Liver (tissue), 9 donors: ENCODE data around the gene CAV2. TPM values are rescaled to one million over a fixed set of nuclear protein-coding genes. Genes with fewer than 3 reads are reported as not detected.

Source experiments
- DNase-seq: peaks from one replicate; pipeline ENCODE4 v3.0.0-alpha.2; 2017; ENCODE audit warnings: low spot score
- H3K27ac ChIP-seq, 2 donors: one replicate each; pipeline ENCODE4 v1.7.0; 2013; ENCODE audit warnings: inconsistent platforms in 2 of 2, low read length in 2 of 2, control low read depth in 1 of 2, low read depth in 1 of 2, mild to moderate bottlenecking in 1 of 2
- H3K27me3 ChIP-seq, 4 donors: one replicate each; pipeline versions ENCODE4 v1.6.1 to v1.7.0; 2013; ENCODE audit warnings: low read length in 3 of 4, inconsistent platforms in 1 of 4, mild to moderate bottlenecking in 1 of 4, moderate library complexity in 1 of 4; ENCODE audit not compliant: control insufficient read depth in 4 of 4, insufficient read depth in 4 of 4
- H3K36me3 ChIP-seq, 4 donors: one replicate each; pipeline versions ENCODE4 v1.6.1 to v1.7.0; 2013; ENCODE audit warnings: low read length in 3 of 4, mild to moderate bottlenecking in 3 of 4, low read depth in 1 of 4, moderate library complexity in 1 of 4; ENCODE audit not compliant: control insufficient read depth in 4 of 4, insufficient read depth in 3 of 4
- H3K4me1 ChIP-seq, 4 donors: one replicate each; pipeline versions ENCODE4 v1.6.1 to v1.7.0; 2013; ENCODE audit warnings: low read length in 3 of 4, mild to moderate bottlenecking in 3 of 4, moderate library complexity in 1 of 4; ENCODE audit not compliant: control insufficient read depth in 4 of 4, insufficient read depth in 4 of 4
- H3K4me3 ChIP-seq, 3 donors: one replicate each; pipeline versions ENCODE4 v1.6.1 to v1.7.0; 2013; ENCODE audit warnings: low read length in 3 of 3, control low read depth in 1 of 3, low read depth in 1 of 3, mild to moderate bottlenecking in 1 of 3
- H3K9ac ChIP-seq, 2 donors: one replicate each; pipeline ENCODE4 v1.7.0; 2013; ENCODE audit warnings: low read length in 2 of 2, mild to moderate bottlenecking in 2 of 2, moderate library complexity in 2 of 2, control low read depth in 1 of 2, low read depth in 1 of 2
- H3K9me3 ChIP-seq, 4 donors: one replicate each; pipeline versions ENCODE4 v1.6.1 to v1.7.0; 2013; ENCODE audit warnings: low read length in 3 of 4; ENCODE audit not compliant: control insufficient read depth in 4 of 4
- ATF3 ChIP-seq: IDR thresholded peaks from 2 replicates; pipeline ENCODE4 v1.6.1; 2016; ENCODE audit warnings: antibody characterized with exemption
- CTCF ChIP-seq: fragments of 150-350 bp; IDR thresholded peaks from 2 replicates; pipeline ENCODE4 v1.5.1; 2017; ENCODE audit warnings: improper control_type of control experiment, low read depth, low read length; ENCODE audit not compliant: missing input control
- EGR1 ChIP-seq, 2 donors: IDR thresholded peaks; 2 replicates each; pipeline ENCODE4 v1.6.1; 2016 to 2018; ENCODE audit warnings: antibody characterized with exemption in 2 of 2, low read depth in 2 of 2
- FOXA1 ChIP-seq: IDR thresholded peaks from 2 replicates; pipeline ENCODE4 v1.6.1; 2016; ENCODE audit warnings: antibody characterized with exemption
- FOXA2 ChIP-seq: IDR thresholded peaks from 2 replicates; pipeline ENCODE4 v1.6.1; 2016; ENCODE audit warnings: antibody characterized with exemption
- GABPA ChIP-seq, 2 donors: IDR thresholded peaks in 1 of 2; conservative IDR thresholded peaks in 1 of 2; 2 replicates each; pipeline ENCODE4 v1.6.1; 2016; ENCODE audit warnings: antibody characterized with exemption in 2 of 2, mild to moderate bottlenecking in 1 of 2, moderate library complexity in 1 of 2
- HNF4A ChIP-seq, 2 donors: conservative IDR thresholded peaks; 2 replicates each; pipeline ENCODE4 v1.6.1; 2016; ENCODE audit warnings: antibody characterized with exemption in 2 of 2, mild to moderate bottlenecking in 2 of 2
- HNF4G ChIP-seq: IDR thresholded peaks from 2 replicates; pipeline ENCODE4 v1.6.1; 2016; ENCODE audit warnings: antibody characterized with exemption
- JUND ChIP-seq, 2 donors: IDR thresholded peaks; 2 replicates each; pipeline ENCODE4 v1.6.1; 2016; ENCODE audit warnings: antibody characterized with exemption in 2 of 2
- MAX ChIP-seq: IDR thresholded peaks from 2 replicates; pipeline ENCODE4 v1.6.1; 2016; ENCODE audit warnings: antibody characterized with exemption
- NR2F2 ChIP-seq: IDR thresholded peaks from 2 replicates; pipeline ENCODE4 v1.6.1; 2016; ENCODE audit warnings: antibody characterized with exemption
- RAD21 ChIP-seq, 2 donors: IDR thresholded peaks; 2 replicates each; pipeline ENCODE4 v1.6.1; 2016; ENCODE audit warnings: antibody characterized with exemption in 2 of 2, mild to moderate bottlenecking in 2 of 2
- REST ChIP-seq: IDR thresholded peaks from 2 replicates; pipeline ENCODE4 v1.6.1; 2016; ENCODE audit warnings: antibody characterized with exemption, mild to moderate bottlenecking
- RXRA ChIP-seq, 2 donors: IDR thresholded peaks; 2 replicates each; pipeline ENCODE4 v1.6.1; 2017 to 2018; ENCODE audit warnings: antibody characterized with exemption in 2 of 2, mild to moderate bottlenecking in 1 of 2
- SP1 ChIP-seq: IDR thresholded peaks from 2 replicates; pipeline ENCODE4 v1.6.1; 2018; ENCODE audit warnings: antibody characterized with exemption, mild to moderate bottlenecking
- YY1 ChIP-seq: IDR thresholded peaks from 2 replicates; pipeline ENCODE4 v1.6.1; 2016; ENCODE audit warnings: antibody characterized with exemption, mild to moderate bottlenecking
- ZBTB33 ChIP-seq: IDR thresholded peaks from 2 replicates; pipeline ENCODE4 v1.6.1; 2016; ENCODE audit warnings: antibody characterized with exemption
- WGBS: extraction: QIAGEN DNeasy Blood & Tissue Kit; methylation state at CpG from one replicate; pipeline ENCODE4 v1.1.7; 2013; 5-methylcytosine and 5-hydroxymethylcytosine counted together
- polyA plus RNA-seq, 2 donors: library from polyadenylated mRNA; stranded (reverse) in 1 of 2; unstranded in 1 of 2; fragments of 200-250 nt in 1 of 2; fragments of >200 nt in 1 of 2; fragmentation: Nextera tagmentation in 1 of 2; extraction: Ambion mirVana in 1 of 2; gene quantifications; one replicate each; pipeline versions ENCODE4 v1.2.1 to v1.2.3, GENCODE V29; 2013 to 2015
- total RNA-seq, 2 donors: library from RNA; depleted of rRNA; stranded (reverse); fragments of >200 nt; gene quantifications; one replicate each; pipeline ENCODE4 v1.2.3, GENCODE V29; 2014
- donor health status: healthy.
- donor health status: healthy.
- donor health status: healthy.
- donor health status: healthy.
- donor health status: healthy.

Gene CAV2
- total and polyA plus RNA-seq, 4 donors: 6.8 to 29.7 (median 19.9) TPM

GRCh38 chr7:116527521-116527920 lies 28.0 kb downstream of the CAV2 start:
- Histone ChIP-seq H3K4me1 (peaks cover 0 to 23% (median 18%) of the 10 kb centered on the region in 4 donors), H3K9me3 (no peaks in the 10 kb centered on the region), H3K36me3 (no peaks in the 10 kb centered on the region), H3K27me3 (no peaks in the 10 kb centered on the region), H3K27ac (peak overlapping the region; percentile 7 to 19), H3K4me3 (no peak overlapping the region), H3K9ac (no peak overlapping the region)
- no peak for TF ChIP-seq RXRA (IDR thresholded peaks at IDR 0.05)
- TF ChIP-seq ATF3: no peak
- TF ChIP-seq SP1: no peak
- TF ChIP-seq HNF4A (conservative IDR thresholded peaks at IDR 0.05): no peak
- no peak for TF ChIP-seq JUND (IDR thresholded peaks at IDR 0.05)
- TF ChIP-seq ZBTB33: no peak
- TF ChIP-seq RAD21 (IDR thresholded peaks at IDR 0.05): no peak
- no peak for TF ChIP-seq FOXA1
- no peak for TF ChIP-seq CTCF
- TF ChIP-seq MAX: no peak
- no peak for TF ChIP-seq YY1
- no peak for TF ChIP-seq FOXA2
- no peak for TF ChIP-seq GABPA (IDR thresholded peaks at IDR 0.05 in 1 of 2, conservative IDR thresholded peaks at IDR 0.05 in 1 of 2)
- TF ChIP-seq REST: no peak
- TF ChIP-seq NR2F2: no peak
- TF ChIP-seq EGR1 (IDR thresholded peaks at IDR 0.05; ENCODE audit: low read depth in 2 of 2): no peak
- TF ChIP-seq HNF4G: no peak
- no peak for DNase-seq
- WGBS: 71% methylated on average over 3 of the region's 3 CpGs
